Erythroblast (primary cell): ENCODE results near the gene PRKCZ.

Experiments used
- GATA1 ChIP-seq: IDR thresholded peaks from 2 replicates; pipeline ENCODE4 v1.6.1; 2011; ENCODE audit warnings: low read depth, mild to moderate bottlenecking, control low read depth, low read length, moderate library complexity
- POLR2A ChIP-seq: IDR thresholded peaks from 2 replicates; pipeline ENCODE4 v1.6.1; 2011; ENCODE audit warnings: mild to moderate bottlenecking, low read length

GRCh38 chr1:2093055-2093454 lies 42.8 kb downstream of the PRKCZ start:
- TF ChIP-seq POLR2A (no peak), GATA1 (no peak)
